Measurements from ENCODE around the gene FKBP15.
"Not testable (repeated sequence)": the region's sequence is repeated elsewhere in the genome, so short reads cannot be mapped to it uniquely, and the experiment has no call there.

Gene FKBP15, protein sequence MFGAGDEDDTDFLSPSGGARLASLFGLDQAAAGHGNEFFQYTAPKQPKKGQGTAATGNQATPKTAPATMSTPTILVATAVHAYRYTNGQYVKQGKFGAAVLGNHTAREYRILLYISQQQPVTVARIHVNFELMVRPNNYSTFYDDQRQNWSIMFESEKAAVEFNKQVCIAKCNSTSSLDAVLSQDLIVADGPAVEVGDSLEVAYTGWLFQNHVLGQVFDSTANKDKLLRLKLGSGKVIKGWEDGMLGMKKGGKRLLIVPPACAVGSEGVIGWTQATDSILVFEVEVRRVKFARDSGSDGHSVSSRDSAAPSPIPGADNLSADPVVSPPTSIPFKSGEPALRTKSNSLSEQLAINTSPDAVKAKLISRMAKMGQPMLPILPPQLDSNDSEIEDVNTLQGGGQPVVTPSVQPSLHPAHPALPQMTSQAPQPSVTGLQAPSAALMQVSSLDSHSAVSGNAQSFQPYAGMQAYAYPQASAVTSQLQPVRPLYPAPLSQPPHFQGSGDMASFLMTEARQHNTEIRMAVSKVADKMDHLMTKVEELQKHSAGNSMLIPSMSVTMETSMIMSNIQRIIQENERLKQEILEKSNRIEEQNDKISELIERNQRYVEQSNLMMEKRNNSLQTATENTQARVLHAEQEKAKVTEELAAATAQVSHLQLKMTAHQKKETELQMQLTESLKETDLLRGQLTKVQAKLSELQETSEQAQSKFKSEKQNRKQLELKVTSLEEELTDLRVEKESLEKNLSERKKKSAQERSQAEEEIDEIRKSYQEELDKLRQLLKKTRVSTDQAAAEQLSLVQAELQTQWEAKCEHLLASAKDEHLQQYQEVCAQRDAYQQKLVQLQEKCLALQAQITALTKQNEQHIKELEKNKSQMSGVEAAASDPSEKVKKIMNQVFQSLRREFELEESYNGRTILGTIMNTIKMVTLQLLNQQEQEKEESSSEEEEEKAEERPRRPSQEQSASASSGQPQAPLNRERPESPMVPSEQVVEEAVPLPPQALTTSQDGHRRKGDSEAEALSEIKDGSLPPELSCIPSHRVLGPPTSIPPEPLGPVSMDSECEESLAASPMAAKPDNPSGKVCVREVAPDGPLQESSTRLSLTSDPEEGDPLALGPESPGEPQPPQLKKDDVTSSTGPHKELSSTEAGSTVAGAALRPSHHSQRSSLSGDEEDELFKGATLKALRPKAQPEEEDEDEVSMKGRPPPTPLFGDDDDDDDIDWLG

DNA sequence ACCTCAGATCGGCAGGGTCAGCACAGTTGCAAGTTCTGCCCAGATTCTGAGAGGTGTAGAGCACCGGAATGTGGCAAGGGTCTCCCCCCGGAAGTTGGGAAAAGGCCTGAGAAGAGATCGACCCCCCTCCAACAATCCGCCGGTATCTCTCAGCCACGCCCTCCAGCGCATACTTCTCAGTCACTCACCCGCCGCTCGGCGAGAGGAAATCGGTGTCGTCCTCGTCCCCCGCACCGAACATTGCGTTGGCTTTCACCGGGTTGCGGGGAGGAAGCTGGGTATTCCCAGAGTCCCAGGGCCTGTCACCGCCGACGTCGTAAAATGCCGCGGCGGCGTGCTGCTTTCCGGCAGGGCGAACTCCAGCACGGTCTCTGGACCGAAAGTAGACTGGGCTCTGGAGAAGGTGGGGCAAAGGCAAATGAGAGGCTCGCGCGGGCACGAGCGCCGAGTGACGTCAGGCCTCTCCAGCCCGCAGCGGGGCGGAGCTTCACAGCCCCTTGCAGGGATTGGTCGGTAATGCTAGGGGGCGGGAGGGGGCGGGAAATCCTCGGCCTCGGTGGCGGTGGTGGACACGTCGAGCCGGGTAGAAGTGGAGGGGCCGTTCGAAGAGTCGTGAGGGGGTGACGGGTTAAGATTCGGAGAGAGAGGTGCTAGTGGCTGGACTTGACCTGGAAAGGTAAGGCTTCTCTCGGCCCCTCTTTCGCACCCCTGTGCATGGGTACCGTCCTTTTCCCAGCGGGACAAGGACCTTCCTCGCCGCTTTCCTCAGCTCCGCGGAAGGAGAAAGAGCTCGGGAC lies at the start of gene FKBP15, which contains the start of gene SLC31A1:
FKBP15 (minus strand) TSS at position 275 of the 797 bp plus-strand sequence; CDS start at position 241, 34 bp downstream.
SLC31A1 (plus strand) TSS at position 542 of the 797 bp plus-strand sequence. CDS start 34,605 bp downstream, outside the sequence.
- peak; percentile 94 to 97 for DNase-seq (ENCODE audit: low read depth in 2 of 2)

DNA sequence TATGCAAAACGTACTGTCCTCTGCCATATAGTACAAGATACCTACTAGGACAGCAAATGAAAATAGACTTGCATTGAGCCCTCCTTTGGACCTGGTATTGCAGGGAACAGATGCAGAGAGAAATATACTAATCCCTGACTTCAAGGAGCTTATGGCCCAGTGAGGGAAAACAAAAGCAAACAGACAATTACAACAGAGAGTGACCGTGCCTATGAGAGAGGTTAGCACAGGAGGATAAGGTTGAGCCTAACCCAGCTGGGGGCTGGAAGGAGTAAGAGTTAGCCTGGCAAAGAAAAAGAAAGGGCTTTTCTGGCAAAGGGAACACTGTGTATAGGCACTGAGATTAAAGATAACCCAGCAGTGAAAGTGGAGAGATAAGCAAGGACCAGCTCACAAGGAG lies 48.8 kb upstream of the FKBP15 start:
- no peak for DNase-seq (ENCODE audit: low read depth in 2 of 2)

DNA sequence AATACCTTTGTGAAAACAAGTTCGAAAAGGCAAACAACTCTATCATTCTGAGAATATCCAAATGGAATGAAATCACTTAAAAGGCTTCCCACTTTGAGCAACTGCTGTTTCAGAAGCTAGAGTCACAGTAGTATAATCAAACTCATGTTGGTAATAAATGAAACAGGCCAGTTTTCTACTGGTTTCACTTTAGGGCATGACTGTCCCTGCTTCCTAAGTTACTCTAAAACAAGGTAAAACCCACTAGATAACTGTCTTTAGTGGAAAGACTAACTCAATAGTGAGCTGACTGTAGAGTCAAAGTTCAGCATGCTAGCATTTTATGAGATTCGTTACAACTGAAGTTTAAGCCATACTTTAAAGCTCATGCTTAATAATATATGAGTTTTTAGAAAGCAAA lies 48.3 kb upstream of the FKBP15 start:
- DNase-seq (ENCODE audit: low read depth in 2 of 2): no peak

DNA sequence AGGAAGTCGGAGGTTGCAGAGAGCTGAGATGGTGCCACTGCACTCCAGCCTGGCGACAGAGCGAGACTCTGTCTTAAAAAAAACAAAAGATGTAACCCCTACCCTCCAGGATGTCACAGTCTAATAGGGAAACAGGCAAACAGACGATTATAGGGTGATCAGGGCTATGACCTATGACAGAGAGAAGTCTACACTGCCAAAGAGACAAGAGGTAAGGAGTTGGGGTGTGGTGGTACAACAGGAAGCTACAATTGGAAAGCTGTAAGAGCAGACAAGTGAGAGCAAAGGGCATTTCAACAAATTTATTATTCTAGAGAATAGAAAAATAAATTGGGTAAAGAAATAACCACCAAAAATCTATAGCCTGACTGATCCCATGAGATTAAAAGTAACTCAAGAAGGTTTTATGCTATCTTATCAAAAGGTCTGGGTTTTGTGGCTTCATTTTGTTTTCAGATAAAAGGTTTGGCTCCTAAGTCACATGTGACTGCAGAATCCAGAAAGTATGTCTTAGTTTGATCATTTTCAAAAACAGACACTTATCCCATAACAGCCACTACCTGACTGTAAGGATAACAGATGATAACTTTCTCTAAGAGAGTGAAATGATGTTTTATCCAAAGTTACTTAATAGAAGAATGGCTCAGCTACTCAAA lies 47.0 kb upstream of the FKBP15 start:
- no peak for DNase-seq (ENCODE audit: low read depth in 2 of 2)

DNA sequence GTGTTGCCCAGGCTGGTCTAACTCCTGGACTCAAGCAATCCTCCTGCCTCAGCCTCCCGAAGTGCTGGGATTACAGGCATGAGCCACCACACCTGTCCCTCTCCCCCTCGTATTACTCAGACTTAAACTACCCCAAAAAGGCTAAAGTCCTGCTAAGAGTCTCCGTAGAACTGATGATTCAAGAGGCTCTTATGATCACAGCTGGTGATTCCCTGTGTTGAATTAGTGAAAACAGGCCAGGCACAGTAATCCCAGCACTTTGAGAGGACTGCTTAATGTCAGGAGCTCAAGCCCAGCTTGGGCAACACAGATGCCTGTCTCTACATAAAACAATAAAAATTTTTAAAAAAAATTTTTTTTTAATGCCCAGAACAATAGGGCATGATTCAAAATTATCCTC lies 45.1 kb upstream of the FKBP15 start:
- no peak for DNase-seq (ENCODE audit: low read depth in 2 of 2)

DNA sequence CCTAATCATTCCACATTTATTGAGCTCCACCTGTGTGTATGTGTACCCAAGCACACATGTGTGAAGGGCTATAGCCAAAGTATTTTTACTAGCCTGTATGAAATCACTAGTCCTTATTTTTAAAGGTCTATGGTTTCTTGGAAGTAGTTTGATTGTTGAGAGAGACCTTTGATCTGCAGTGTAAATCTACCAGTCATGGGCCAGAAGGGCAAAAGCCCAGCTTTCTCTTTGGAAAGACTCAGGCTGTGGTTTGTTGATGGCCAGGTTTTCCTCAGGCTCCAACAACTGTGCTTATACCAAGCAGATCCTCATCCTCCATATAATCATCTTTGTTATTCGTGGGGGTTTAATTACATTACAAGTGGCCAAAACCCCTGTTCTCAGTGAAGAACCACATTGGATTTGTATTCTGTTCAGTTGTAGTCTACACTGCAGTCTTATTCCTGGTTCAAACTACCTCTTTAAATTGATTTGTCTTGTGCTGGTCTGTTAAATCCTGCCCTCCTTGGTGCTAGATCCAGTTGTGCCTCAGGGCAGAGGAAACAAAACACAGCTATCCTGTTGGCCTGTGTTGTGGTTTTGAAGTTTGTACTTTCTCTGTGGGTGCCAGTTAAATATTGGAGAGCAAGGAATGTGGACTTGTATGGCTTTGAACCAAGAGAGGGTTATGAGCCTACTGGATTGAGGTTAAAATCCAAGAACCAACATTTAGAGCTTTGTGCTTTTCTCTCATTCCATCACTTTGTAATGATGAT lies 41.0 kb upstream of the FKBP15 start:
- no peak for DNase-seq (ENCODE audit: low read depth in 2 of 2)

DNA sequence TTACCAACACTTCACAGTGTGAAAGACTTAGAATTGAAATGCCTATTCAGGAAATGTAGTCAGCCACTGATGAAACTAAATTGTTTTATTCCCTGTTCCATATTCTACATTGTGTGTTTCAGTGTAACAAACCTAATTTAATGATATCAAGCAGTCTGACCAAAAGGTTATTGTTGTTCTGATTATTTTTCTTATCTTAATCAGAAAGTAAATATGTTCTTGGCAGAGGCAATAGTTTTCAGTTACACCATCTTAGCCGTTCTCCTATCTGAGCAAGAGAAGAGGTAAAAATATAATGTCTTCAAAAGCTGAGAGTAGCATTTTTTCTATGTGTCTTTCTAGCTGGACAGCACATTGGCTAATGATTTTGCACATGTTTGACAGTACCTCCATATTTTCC lies 37.2 kb upstream of the FKBP15 start:
- no peak for DNase-seq (ENCODE audit: low read depth in 2 of 2)

DNA sequence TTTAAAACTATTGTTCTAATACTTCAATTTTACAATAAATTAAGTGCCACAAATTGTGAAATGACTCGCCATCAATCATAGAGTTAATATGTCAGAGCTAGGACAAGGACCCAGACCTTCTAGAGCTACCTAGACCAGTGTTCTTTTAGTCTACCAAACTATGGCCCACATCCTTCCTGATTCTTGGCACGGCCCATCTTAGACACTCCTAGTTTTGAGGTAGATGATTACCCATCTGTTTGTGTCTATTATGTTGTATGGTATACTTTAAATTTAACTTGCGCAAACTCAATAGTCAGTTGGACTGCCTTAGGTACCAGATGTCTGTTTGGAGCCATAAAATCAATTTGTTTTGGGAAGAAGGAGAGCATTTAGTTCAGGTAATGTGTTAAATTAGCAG lies 36.8 kb upstream of the FKBP15 start:
- DNase-seq (ENCODE audit: low read depth in 2 of 2): no peak

DNA sequence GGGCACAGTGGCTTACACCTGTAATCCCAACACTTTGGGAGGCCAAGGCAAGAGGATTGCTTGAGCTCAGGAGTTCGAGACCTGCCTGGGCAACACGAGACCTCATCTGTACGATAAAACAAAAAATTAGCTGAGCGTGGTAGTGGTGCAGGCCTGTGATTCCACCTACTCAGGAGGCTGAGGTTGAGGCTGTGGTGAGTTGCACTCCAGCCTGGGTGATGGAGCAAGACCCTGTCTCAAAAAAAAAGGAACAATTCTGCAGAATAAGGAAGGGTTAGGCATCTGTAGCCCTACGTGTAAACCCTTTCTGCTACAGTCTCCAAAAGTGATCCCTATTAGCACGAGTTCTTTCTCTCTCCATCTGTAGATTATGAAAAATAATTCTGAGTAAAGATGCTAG lies 34.4 kb upstream of the FKBP15 start:
- DNase-seq (ENCODE audit: low read depth in 2 of 2): no peak

DNA sequence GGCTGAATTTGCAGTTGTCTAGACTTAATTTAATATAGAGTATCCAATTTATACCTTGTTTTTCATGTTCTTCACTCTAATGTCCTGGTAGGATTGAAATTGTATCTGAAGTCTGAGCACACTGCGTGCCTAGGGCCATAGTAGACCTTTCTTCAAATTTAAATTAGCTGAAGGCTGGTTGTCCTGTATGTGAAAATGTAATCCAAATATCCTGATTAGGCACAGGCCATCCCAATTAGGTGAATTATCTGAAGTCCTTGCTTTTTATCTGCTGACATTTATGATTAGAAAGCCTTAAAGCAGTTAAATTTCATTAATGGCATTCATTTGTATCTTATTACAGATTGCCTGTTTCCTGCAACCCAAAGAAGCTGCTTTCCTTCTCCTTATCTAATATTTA lies 33.9 kb upstream of the FKBP15 start:
- DNase-seq (ENCODE audit: low read depth in 2 of 2): no peak

DNA sequence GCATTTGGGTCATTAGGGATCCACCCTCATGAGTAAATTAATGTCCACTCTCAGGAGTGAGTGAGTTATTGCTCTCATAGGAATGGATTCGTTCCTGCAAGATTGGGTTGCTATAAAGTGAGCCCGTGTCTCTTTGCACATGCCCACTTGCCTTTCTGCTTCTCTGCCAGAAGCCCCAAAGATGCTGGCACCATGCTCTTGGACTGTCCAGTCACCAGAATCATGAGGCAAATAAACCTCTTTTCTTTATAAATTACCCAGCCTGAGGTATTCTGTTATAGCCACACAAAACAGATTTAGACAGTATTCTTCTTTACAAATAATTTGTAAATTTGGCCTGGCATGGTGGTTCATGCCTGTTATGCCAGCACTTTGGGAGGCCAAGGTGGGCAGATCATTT lies 29.7 kb upstream of the FKBP15 start:
- DNase-seq (ENCODE audit: low read depth in 2 of 2): no peak

DNA sequence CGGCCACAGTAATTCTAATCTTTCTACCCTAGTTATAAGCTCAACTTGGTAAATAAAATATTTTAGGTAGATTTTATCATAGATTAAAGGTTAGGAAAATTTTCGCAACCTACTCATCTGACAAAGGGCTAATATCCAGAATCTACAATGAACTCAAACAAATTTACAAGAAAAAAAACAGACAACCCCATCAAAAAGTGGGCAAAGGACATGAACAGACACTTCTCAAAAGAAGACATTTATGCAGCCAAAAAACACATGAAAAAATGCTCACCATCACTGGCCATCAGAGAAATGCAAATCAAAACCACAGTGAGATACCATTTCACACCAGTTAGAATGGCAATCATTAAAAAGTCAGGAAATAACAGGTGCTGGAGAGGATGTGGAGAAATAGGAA lies 28.6 kb upstream of the FKBP15 start:
- DNase-seq (ENCODE audit: low read depth in 2 of 2): not testable (repeated sequence)

DNA sequence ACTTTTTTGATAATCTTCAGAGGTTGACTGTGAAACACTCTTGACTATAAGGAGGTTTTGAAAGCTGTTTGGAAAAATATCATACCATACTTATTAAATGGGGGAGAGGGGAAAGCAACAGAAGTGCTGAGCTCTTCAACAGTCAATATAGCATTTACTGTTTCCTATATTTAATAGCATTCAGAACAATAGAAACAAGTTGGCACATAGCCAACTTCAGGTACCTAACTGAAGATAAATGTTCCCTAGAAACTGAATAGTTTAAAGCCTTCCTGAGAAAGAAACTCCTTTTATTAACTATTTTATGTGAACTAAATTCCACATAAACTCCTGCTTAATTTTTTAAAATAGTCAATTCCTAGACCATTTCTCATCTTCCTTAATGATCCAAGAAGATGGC lies 26.6 kb upstream of the FKBP15 start:
- no peak for DNase-seq (ENCODE audit: low read depth in 2 of 2)

DNA sequence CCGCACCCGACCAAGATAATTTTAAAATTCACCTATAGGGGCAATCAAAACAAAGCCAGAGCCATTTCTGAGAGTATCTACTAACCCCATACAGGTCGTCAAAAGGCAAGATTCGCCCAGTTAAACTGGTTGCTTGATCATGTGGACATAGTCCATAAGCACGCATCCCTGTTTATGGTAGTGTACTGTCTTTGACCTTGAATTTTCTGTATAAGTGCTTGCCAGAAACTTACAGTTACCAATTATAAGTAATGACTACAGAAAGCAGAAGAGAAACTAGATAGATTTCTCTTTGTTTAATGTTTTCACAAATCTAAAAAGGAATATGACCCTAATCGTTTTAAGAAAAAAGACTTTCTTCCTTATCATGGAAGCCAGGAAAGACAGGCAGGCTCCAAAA lies 25.9 kb upstream of the FKBP15 start:
- DNase-seq (ENCODE audit: low read depth in 2 of 2): no peak

DNA sequence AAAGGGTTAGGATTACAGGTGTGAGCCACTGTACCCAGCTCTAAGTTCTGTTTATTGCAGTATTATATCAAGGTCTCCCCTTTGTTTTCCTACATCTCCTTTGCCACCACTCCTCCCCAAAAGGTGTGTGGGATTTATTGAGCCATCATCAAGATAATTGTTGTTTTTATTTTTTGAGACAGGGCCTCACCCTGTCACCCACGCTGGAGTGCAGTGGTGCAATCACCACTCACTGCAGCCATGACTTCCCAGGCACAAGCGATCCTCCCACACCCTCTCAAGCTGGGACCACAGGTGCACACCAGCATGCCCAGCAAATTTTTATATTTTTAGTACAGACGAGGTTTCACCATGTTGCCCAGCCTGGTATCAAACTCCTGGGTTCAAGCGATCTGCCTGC lies 24.8 kb upstream of the FKBP15 start:
- no peak for DNase-seq (ENCODE audit: low read depth in 2 of 2)

DNA sequence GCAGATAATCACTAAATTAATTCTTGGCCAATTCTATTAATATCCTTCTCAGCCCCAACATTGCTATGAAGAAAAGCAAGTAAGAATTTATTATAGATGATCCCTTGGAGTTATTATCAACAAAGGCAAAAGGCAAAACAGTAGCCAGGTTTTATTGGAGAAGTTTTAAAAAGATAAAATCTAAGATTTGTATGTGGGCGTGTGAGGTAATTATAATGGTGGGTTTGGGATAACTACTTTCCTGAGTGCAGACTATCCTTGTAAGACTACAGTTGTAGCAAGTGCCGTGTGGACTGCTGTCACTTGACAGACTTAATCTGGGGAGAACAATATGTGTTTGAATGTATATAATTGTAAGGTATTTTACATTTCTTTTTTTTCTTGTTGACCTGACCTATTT lies 23.5 kb upstream of the FKBP15 start:
- no peak for DNase-seq (ENCODE audit: low read depth in 2 of 2)

DNA sequence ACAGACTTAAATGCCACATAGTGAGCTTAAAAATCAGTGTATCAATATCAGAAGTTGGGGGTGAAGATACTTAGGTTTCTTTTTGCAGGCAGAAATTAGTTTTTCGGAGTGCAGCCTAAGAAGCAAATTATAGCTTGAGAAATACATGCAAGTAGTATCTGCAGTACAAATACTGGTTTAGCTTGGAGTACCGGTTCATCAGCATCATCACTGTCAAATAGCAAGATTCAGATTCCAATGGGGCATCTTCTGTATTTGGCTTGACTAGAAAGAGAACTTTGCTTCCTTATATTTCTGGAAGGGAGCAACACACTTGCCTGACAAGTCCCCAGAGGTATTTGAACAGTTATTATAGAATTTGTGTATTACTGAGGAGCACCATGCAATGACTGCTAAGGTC lies 20.1 kb upstream of the FKBP15 start:
- no peak for DNase-seq (ENCODE audit: low read depth in 2 of 2)

DNA sequence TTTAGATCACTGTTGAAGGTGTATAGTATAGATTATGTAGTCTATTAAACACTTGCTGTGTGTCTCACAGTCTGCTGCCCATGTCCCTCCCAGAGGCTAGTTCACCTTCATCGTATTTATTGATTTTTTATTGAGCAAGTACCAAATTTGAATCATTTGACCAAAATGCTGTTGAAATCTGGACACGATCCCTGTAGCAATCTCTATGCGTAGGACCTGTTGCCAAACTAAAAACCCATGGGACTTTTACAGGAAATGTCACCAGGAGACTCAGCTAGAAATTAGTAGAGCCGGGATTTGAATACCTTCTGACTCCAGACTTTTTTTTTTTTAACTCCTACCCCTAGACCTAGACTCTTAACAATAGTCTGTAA lies 17.8 kb upstream of the FKBP15 start:
- DNase-seq (ENCODE audit: low read depth in 2 of 2): no peak

DNA sequence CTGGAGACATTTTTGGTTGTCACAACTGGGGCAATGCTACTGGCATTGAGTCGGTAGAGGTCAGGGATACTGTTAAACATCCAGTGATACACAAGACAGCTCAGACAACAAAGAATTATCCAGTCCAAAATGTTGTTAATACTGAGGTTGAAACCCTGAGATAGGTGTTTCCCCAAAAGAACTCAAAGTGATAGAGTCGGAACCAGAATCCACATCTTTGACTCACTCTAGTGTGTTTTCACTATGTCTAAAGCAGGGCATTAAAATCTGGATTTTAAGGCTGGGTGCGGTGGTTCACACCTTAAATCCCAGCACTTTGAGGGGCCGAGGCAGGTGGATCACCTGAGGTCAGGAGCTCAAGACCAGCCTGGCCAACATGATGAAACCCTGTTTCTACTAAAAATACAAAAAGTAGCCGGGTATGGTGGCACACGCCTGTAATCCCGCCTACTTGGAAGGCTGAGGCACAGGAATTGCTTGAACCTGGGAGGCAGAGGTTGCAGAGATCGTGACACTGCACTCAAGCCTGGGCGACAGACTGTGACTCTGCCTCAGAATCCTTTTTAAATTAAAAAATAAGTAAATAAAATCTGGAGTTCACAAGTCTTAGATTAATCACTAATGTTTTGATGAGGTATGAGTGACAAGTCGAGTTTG lies 17.3 kb upstream of the FKBP15 start:
- no peak for DNase-seq (ENCODE audit: low read depth in 2 of 2)

DNA sequence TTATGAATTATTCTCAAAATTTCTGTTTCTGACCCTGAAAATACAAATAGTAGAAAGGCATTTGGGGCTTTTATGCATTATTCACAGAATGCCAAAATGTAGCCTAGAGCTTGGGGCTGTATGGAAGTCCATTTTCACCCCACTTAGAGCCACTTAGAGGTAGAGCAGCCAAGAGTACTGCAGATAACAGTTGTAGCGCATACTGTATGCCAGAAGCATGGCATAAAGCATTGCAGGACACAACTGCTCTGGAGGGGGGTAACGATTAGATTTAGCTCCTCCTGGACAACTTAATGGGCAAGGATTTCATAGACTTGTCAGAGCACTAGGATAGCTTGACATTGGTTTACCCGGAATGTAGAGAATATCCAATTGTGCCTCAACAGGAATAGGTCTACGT lies 15.9 kb upstream of the FKBP15 start:
- no peak for DNase-seq (ENCODE audit: low read depth in 2 of 2)
